Measurements from ENCODE around the gene PIF1. TPM values are rescaled to one million over a fixed set of nuclear protein-coding genes. Genes with fewer than 3 reads are reported as not detected.

The PIF1 gene
- total RNA-seq, 1 experiment from 2014 or later, result 13.4 TPM

GRCh38 chr15:64813075-64813474 lies 12.4 kb downstream of the PIF1 start:
- peak; percentile 49 for DNase-seq (ENCODE audit: unreplicated experiment)
- POLR2A ChIA-PET, result no interaction called here
- intact Hi-C loops (cut with micrococcal nuclease), result no loop called here

GRCh38 chr15:64810497-64811326 lies 14.7 kb downstream of the PIF1 start:
- POLR2A ChIA-PET, result interaction anchor here (0.6 to 1.6 kb wide), 3 partner anchors 15 to 80 kb away, joined by 3 to 5 read pairs (median 4); partner anchors contain the start of gene PIF1
- CTCF ChIA-PET, result interaction anchor here (0.7 to 17.5 kb wide), 16 partner anchors 8 to 377 kb away, joined by 3 to 233 read pairs (median 6); no protein-coding TSS in a partner anchor
- no TSS peak for BruUV-seq (replicated peaks)
- H3K36me3 Mint-ChIP-seq (ENCODE audit: insufficient read depth, unreplicated experiment), result no peaks in the 10 kb centered on the region
- H3K27me3 Mint-ChIP-seq (ENCODE audit: insufficient read depth, unreplicated experiment), result no peaks in the 10 kb centered on the region
- intact Hi-C loops (cut with micrococcal nuclease), result loop anchor here (1.0 kb wide), 2 partner anchors 79 to 124 kb away; no protein-coding TSS in a partner anchor
- DNase-seq (ENCODE audit: unreplicated experiment), result no peak
- H3K9me3 Mint-ChIP-seq (ENCODE audit: unreplicated experiment), result no peaks in the 10 kb centered on the region
- no peak overlapping the region for H3K4me3 Mint-ChIP-seq (ENCODE audit: unreplicated experiment)
- H3K4me1 Mint-ChIP-seq (ENCODE audit: insufficient read depth, unreplicated experiment), result no peaks in the 10 kb centered on the region
- TF ChIP-seq, protein P1, sequence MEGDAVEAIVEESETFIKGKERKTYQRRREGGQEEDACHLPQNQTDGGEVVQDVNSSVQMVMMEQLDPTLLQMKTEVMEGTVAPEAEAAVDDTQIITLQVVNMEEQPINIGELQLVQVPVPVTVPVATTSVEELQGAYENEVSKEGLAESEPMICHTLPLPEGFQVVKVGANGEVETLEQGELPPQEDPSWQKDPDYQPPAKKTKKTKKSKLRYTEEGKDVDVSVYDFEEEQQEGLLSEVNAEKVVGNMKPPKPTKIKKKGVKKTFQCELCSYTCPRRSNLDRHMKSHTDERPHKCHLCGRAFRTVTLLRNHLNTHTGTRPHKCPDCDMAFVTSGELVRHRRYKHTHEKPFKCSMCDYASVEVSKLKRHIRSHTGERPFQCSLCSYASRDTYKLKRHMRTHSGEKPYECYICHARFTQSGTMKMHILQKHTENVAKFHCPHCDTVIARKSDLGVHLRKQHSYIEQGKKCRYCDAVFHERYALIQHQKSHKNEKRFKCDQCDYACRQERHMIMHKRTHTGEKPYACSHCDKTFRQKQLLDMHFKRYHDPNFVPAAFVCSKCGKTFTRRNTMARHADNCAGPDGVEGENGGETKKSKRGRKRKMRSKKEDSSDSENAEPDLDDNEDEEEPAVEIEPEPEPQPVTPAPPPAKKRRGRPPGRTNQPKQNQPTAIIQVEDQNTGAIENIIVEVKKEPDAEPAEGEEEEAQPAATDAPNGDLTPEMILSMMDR (IDR thresholded peaks at IDR 0.05; ENCODE audit: unreplicated experiment), result no peak
- no peak overlapping the region for H3K27ac Mint-ChIP-seq (ENCODE audit: low read depth, unreplicated experiment)

More at GRCh38 chr15:64813075-64813474, 12.4 kb downstream of the PIF1 start:
- Mint-ChIP-seq H3K27ac (ENCODE audit: low read depth, unreplicated experiment) (no peak overlapping the region), H3K27me3 (ENCODE audit: insufficient read depth, unreplicated experiment) (no peaks in the 10 kb centered on the region), H3K4me1 (ENCODE audit: insufficient read depth, unreplicated experiment) (no peaks in the 10 kb centered on the region), H3K36me3 (ENCODE audit: insufficient read depth, unreplicated experiment) (no peaks in the 10 kb centered on the region), H3K4me3 (ENCODE audit: unreplicated experiment) (no peak overlapping the region), H3K9me3 (ENCODE audit: unreplicated experiment) (no peaks in the 10 kb centered on the region)
- TF ChIP-seq, protein P1 (IDR thresholded peaks at IDR 0.05; ENCODE audit: unreplicated experiment), result no peak
- BruUV-seq (replicated peaks), result no TSS peak
- CTCF ChIA-PET, result interaction anchor here (1.2 to 17.5 kb wide), 3 partner anchors 83 to 131 kb away, joined by 5 to 233 read pairs (median 41); no protein-coding TSS in a partner anchor

DNA sequence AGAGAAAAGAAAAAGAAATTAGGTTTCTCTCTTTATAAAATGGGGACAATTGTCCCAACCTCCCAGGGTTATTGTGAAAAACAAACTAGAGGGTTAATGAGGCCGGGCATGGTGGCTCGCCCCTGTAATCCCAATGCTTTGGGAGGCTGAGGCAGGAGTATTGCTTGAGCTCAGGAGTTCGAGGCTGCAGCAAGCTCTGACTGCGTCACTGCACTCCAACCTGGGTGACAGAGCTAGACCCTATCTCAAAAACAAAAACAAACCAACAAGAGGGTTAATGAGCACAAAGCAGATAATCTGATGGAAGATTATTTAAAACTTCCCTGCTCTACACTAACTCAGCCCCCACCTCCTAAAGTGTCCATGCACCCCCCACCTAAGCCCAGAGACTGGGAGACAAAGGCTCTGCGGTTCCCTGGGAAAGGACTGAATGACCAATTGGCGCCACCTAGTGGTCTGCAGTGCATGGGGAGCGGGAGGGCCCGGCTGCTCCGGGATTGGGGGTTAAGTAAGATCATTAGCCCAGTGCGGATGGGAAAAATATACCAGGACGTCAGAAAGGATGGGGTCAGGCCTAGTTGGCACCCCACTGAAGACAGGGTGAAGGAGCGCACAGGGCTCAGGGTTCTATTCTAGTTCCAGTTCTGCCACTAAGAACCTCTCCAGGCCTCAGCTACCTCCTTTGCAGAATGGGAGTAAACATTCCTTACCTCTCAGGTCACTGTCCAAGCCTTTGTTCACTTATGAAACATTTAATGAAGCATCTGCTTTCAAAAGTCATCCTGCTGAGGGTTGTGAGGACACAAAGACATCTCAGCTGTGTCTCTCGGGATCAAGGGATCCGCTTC lies 15.6 kb downstream of the PIF1 start:
- intact Hi-C loops (cut with micrococcal nuclease), result loop anchor here (1.0 kb wide), 2 partner anchors 79 to 124 kb away; no protein-coding TSS in a partner anchor
- H3K9me3 Mint-ChIP-seq (ENCODE audit: unreplicated experiment), result no peaks in the 10 kb centered on the region
- CTCF ChIA-PET, result interaction anchor here (0.6 to 17.5 kb wide), 32 partner anchors 8 to 377 kb away, joined by 3 to 233 read pairs (median 4); no protein-coding TSS in a partner anchor
- no peaks in the 10 kb centered on the region for H3K36me3 Mint-ChIP-seq (ENCODE audit: insufficient read depth, unreplicated experiment)
- DNase-seq (ENCODE audit: unreplicated experiment), result peak; percentile 79
- POLR2A ChIA-PET, result interaction anchor here (0.6 to 1.6 kb wide), 4 partner anchors 16 to 82 kb away, joined by 3 to 5 read pairs (median 4); partner anchors contain the start of gene PIF1
- TF ChIP-seq, protein P1 (IDR thresholded peaks at IDR 0.05; ENCODE audit: unreplicated experiment), result peak; percentile 88
- BruUV-seq (replicated peaks), result no TSS peak
- H3K4me3 Mint-ChIP-seq (ENCODE audit: unreplicated experiment), result no peak overlapping the region
- H3K4me1 Mint-ChIP-seq (ENCODE audit: insufficient read depth, unreplicated experiment), result no peaks in the 10 kb centered on the region
- H3K27me3 Mint-ChIP-seq (ENCODE audit: insufficient read depth, unreplicated experiment), result no peaks in the 10 kb centered on the region
- H3K27ac Mint-ChIP-seq (ENCODE audit: low read depth, unreplicated experiment), result no peak overlapping the region

All from MCF 10A (cell line).